Fibroblast of lung (primary cell): Measurements from ENCODE around the gene SERAC1.

Source experiments
- CTCF ChIP-seq, 2 donors: IDR thresholded peaks in 1 of 2; conservative IDR thresholded peaks in 1 of 2; 1 replicate in 1 of 2; 2 replicates in 1 of 2; pipeline ENCODE4 v1.5.1; 2011 to 2012; ENCODE audit warnings: low read length in 2 of 2, control low read depth in 1 of 2, inconsistent platforms in 1 of 2, low read depth in 1 of 2, mild to moderate bottlenecking in 1 of 2
- EZH2 ChIP-seq: IDR thresholded peaks from 2 replicates; pipeline ENCODE4 v1.5.1; 2012; ENCODE audit warnings: low read length, control low read depth, mild to moderate bottlenecking; ENCODE audit errors: missing control alignments

- TF ChIP-seq CTCF (conservative IDR thresholded peaks at IDR 0.05 in 1 of 2, IDR thresholded peaks at IDR 0.05 in 1 of 2; ENCODE audit: low read depth in 1 of 2, low read length in 2 of 2) = no peak
- TF ChIP-seq EZH2 = no peak
Measured at GRCh38 chr6:158095671-158096070, 72.4 kb downstream of the SERAC1 start.
